Measurements from ENCODE around the gene ONECUT3.

ONECUT3 gene

DNA sequence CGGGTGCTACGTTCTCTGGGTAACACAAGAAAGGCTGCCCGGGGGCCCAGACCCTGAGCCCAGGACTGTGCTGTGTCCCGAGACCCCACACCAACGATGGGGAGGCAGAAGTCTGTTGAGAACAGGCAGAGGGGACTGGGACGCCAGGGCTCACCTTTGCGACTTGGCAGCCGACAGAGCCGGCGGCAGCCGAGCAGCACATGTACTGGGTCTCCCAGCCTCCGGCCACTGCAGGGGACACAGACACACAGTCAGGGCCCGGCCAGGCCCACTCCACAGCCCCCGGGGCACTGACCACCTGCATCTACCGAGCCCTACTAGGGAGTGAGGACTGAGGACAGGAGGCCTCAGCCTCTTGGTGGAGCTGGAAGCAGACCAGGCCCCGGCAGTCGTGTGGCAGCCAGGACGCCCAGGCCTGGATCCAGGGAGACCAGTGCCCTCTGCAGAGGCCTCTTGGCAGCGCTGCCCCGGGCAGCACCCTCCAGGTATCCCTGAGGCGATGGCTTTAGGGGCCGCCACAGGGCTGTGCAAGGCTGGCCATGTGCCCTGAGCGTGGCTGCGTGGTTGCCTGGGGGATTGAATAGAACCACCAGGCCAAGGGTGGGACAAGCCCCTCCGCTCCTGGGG lies 64.4 kb downstream of the ONECUT3 start:
- no peak for DNase-seq

DNA sequence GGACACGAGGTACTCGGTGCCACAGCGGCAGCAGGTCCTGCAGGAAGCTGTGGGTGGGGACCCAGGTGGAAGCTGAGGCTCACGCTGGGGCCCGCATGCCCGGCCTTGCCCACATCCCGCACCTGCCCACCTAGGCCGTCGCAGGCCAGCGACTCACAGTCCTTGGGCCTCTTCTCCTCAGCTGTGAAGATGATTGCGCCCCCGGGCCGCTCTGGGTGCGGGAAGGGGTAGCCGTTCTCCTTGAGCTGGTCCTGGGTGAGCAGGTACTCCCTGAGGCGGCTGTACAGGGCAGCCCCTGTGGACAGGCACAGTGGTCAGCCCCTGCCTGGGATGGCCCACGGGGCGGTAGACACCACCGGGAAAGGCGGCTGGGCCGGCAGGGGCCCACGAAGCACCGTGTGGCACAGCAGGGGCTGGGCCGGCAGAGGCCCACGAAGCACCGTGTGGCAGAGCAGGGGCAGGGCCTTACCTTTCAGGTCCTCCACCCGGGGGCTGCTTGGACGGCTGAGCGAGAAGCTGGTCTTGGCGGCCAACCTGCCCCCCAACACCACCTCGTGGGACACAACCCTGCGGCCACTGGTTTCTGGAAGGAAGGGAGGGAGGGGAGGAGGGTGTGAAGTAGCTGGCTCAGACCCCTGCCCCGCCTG lies 65.4 kb downstream of the ONECUT3 start:
- no peak for DNase-seq

DNA sequence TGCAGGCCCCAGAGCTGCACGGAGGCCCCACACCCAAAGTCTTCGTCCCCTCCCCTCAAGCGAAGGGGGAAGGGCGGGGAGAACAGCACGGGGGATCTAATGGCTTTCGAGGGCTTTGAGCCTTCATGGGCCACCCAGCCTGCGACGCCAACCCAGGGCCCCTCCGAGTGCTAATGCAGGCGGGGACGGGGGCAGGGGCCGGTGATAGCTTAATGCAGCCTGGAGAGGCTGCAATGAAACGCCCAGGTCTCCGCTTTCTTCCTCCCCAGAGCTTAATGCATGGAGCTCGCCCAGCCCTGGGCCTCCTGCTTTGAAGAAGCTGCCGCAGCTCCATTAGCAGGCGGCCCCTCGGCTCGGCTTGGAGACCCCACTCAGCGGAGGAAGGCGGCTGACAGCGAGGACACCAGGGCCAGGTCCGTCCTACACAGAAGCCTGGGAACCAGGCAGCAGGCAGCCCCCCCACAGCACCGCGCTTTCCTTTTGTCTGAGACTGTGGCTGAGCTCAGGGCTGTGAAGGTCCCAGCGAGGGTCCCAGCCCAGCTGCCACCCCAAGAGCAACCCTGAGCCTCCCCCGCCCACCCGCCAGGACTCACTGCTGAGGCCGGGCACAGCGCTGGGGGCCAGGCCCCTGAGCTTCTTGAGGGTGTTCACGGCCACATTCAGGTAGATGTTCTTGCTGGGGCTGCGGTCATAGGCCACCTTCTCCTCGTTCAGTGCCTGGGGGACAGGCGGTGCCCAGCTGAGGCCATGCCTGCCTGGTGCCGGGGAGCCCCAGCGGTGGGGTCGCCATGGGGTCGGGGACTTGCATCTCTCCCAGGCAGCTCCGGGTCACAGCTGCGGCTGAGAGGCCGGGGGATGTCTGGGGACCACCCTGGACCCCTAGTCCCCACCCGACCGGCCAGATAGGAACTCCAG lies 66.3 kb downstream of the ONECUT3 start:
- DNase-seq, result no peak

DNA sequence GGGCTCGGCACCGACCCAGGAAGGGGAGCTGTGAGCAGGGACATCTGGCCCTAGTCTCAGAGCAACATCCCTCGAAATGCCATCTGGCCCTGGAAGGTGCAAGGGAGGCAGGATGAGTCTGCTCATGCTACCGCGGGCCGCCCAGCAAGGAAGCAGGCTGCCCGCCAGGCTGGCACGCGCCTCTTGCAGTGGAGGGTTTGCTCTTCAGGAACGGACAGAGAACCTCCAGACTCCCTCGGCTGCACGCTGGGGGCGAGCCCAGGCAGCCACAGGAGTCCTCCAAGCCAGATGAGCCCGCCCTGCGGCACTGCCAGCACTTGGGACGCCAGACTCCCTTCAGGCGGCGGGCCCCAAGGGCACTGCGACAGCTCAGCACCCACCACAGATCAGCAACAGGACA lies 68.9 kb downstream of the ONECUT3 start:
- no peak for DNase-seq

DNA sequence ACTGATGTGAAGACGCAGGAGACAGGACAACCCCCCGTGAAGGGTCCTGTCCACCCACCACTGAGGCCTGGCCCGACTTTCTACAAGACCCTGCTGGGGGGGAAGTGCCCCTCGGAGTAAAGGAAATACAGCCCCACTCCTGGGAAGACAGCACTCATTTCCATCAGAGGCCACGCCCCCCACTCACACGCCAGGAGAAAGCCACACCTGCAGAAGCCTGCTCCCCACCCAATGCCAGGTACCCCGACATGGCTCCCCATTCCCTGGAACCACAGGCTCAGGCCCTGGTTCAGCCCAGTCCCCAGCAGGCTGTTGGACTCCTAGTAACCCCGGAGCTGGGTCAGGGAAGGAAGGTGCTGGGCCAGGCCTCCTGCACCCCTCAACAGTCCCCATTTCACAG lies 69.7 kb downstream of the ONECUT3 start:
- DNase-seq, result no peak

DNA sequence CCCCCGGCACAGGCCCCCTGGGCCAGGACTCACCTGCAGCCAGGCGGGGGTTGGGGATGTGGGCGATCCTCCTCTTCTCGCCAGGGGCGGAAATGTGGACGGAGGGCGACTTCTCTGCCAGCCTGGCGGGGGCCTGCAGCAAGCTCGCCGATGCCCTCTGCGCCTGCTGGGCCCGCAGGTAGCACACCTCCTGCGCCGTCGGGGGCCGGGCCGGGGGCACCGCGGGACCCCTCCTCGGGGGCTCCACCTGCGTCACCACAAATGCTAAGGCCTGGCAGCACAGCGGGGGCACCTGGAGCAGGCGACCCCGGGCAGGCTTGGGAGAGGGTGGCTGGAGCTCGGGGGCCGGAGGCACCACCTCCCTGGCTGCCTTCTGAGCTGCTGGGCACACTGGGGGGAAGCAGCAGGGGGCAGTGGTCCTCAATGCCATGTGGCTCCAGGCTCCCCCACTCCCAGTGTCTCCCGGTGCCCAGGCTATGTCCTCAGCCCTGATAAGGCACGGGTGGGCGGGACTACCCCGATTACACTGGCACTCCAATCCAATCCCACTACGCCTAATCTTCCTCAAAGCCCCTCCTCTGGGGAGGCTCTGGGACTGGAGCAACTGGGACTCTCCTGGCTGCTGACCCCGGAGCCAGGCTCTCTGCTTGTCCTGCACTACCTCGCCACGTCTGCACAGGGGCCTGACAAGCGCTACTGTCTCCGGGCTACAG lies 70.4 kb downstream of the ONECUT3 start:
- no peak for DNase-seq

DNA sequence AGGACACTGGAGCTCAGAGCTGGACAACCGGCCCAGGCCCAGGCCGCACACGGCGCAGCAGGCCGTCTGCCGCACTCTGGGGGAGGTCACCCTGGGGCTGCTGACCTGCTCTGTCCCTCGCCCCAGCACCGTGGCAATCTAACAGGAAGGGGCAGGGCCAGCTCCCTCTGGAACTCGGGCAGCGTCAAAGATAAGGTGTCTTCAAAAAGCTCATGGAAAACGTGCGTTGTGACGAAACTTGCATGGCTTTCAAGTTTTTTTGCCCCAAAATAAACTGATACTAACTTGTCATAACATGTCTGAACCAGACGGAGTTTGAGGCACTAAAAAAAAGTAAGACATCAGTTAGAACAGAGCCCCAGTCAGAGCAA lies 70.9 kb downstream of the ONECUT3 start:
- DNase-seq, result no peak

DNA sequence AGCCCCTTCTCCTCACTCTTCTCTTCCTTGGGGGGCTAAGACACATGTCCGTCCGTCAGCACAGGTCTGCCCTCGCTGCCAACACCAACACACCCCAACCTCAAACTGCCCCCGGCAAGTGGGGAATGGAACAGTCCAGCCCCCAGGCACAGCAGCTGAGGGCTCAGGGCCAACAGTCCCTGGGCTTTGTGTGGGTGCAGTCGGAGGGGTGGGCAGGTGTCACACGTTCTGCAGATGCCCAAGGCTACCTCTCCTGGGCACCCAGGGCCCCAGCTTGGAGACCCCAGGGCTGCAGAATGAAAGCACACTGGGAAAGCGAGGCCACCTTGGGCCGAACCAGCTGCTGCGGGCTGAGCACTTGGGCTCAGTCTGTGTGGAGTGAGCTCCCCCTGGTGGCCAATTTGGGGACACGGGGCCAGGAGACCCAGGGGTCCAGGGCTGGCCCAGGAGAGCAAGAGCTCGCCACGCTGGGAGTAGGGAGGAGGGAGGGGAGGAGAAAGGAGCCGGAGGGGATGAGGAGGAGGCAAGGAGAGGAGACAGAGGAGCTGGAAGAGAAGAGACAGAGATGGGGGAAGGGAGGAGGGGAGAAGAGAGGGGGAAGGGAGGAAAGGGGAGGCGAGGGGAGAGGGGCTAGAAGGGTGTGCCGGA lies 72.7 kb downstream of the ONECUT3 start:
- DNase-seq, result peak; percentile 73 to 88 (median 78)

DNA sequence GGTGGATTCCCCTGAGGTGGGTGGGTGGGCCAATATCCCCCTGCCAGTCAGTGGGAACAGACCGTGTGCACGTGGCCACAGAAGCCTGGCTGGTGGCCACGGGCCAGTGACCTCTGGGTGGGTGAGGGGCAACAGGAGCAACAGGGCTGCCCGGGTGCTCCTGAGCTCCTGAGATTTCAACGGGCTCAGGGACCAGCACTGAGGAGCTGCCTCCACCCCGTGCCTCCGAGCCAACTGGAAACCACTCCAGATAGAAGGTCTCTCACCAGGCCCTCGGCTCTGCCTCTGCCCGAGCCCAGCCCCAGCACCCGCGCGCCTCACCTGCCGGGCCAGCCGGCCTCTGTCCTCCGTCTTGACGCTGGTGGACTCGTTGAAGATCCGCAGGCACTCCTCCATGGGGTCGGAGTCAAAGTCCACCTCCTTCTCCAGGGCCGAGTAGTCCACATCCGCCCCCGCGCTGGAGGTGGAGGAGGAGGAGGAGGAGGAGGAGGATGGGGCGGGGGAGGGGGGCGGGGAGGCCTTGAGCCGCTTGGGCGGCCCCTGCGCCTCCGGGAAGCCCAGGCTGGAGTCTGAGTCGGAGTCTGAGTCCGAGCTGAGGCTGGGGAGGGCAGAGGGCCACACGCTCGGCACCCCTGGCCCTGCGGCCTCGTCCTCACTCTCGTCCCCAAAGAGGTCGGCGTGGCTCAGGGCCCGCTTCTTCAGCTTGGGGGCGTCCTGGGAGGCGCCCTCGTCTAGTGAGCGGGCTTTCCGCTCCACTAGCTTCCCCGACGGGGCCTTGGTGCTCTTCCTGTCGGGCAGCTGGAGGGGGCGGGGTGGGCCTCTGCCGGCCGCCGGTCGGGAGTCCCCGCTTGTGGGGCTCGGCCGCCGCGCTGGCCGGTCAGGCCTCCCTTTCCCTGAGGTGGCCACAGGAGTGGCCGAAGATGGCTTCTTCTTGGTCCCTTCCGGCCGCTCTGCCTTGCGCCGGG lies 73.5 kb downstream of the ONECUT3 start:
- no peak for DNase-seq

DNA sequence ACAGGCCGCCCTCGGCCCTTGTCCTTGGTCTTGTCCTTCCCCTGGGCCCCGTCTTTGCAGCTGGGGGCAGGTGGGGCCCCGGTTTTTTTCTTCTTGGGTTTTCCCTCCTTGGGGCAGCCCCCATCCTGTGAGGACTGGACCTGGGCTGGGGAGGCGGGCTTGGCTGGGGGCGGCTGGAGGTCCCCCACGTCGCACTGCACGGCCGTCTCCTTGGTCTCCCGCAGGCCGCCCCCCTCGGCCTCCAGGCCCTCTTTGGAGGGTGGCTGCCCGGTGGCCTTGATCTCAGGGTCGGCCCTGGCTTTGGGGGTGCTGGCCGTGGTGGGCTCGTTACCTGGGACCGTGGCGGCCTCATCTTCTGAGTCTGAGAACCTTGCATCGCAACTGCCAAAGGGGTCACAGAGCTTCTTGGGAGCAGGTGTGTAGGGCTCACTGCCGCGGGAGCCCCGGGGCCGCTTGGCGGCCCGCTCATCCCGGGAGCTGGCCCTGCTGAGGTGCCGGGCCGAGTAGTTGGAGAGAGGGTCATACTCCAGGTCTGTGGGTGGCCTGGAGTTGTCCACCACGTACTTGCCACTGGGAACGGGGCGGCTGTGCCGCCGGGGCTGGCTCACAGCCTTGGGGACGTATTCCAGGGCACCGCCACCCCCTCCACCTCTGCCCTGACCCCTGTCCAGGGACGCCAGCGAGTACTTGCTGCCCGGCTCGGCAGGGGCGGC lies 74.4 kb downstream of the ONECUT3 start:
- no peak for DNase-seq

DNA sequence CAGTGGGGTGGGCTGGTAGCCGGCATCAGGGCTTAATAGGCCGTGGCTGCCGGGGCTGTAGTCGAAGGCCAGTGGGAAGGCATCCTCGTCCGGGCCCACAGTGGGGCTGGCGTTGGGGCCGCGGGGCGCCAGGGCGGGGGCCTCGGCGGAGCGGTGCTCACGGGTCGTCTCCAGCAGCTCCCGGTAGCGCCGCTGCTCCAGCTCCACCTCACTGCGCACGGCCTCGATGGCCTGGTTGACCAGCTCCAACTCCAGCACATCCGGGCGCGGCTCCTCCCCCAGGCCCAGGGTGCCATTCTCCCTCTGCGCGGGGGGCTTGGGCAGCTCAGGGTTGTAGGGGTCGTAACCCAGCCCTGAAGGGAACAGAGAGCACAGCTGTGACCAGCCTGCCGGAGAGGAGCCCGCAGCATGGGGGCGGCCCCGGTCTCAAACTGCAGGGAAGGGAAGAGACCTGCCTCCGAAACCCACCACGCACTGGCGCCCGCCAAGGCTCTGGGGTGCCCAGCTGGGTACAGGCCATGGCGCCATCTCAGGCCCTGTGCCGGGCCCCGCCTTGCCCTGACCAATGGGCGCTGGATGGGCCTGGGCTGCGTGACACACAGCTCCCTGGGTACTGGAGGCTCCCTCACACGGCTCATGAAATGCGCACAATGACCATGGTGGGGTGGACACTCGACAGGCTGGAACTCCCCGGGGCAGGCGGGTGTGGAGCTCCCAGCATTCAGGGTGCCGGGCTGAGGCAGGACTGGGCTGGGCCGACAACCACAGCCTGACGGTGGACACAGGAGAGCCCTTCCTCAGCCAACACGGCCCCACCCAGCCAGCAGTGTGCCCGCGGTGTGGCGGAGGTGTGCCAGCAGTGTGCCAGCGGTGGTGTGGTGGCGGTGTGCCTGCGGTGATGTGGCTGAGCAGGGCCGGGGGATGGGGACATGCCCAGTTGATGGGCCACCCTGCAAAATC lies 75.3 kb downstream of the ONECUT3 start:
- no peak for DNase-seq

DNA sequence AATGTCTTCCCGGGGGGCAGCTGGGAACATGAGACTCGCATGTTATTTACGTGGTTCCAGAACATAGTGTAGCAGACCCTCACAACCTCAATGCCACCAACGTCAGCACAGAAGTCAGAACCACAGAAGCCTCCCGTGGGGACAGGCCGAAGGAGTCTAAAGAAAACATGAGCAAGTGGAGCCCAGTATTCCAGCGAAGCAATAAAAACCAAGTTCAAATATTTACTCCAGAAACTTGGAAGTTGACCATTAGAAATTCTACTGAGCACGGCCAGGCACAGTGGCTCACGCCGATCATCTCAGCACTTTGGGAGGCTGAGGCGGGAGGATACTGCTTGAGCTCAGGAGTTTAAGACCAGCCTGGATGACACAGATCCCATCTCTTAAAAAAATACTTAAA lies 76.7 kb downstream of the ONECUT3 start:
- DNase-seq, result no peak

DNA sequence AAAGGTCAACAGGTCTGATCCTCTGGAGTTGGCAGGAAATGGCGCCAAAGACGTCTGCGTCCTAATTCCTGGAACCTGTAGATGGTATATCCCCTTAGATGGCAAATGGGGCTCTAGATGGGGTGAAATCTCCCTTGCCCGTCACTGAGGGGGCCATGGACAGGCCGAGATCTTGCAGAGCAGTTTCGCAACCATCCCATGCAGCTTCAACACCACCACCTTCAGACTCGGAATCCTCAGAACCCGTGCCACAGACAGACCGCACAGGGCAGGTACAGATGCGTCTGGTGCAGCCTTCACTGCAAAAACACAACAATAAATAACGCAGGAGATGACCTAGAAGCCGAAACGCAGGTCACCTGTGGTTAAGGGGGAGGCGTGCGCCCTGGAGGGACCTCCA lies 77.3 kb downstream of the ONECUT3 start:
- DNase-seq, result no peak

Data from suppressor macrophage treated with lipopolysaccharide for 1 hour (primary cell).